PC-9 (cell line): ENCODE results near the gene GPC5.

Source experiments
- EZH2 ChIP-seq: fragments of 200-600 bp; sonication (generic); IDR thresholded peaks from 2 replicates; pipeline ENCODE4 v1.8.0; 2017; ENCODE audit warnings: antibody characterized with exemption, low read depth
- TF ChIP-seq, protein P1 (sequence below): fragments of 200-600 bp; sonication (generic); conservative IDR thresholded peaks from 2 replicates; pipeline ENCODE4 v1.6.1; 2017; ENCODE audit warnings: mixed run types, antibody characterized with exemption, mild to moderate bottlenecking, moderate library complexity

DNA sequence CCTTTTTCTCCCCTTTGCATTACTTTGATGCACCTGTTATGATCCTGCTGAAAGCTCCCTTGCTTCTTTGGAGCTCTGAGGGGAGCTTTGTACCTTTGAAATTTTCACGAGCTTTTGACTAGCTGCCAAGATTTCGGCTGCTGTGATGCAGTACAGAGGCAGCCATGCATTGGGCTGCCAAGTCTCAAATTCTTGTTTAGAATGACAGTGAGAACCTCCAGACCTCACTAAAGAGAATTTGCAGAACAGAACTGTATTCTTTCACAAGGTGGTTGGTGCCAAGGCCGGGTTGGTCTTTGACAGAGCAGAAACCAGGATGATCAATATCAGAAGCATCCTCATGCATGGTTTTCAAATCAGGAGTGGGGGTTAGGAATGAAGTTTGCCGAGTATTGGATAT, 414.8 kb downstream of the GPC5 start:
- TF ChIP-seq, protein P1, sequence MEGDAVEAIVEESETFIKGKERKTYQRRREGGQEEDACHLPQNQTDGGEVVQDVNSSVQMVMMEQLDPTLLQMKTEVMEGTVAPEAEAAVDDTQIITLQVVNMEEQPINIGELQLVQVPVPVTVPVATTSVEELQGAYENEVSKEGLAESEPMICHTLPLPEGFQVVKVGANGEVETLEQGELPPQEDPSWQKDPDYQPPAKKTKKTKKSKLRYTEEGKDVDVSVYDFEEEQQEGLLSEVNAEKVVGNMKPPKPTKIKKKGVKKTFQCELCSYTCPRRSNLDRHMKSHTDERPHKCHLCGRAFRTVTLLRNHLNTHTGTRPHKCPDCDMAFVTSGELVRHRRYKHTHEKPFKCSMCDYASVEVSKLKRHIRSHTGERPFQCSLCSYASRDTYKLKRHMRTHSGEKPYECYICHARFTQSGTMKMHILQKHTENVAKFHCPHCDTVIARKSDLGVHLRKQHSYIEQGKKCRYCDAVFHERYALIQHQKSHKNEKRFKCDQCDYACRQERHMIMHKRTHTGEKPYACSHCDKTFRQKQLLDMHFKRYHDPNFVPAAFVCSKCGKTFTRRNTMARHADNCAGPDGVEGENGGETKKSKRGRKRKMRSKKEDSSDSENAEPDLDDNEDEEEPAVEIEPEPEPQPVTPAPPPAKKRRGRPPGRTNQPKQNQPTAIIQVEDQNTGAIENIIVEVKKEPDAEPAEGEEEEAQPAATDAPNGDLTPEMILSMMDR = no peak
- TF ChIP-seq EZH2 = no peak
